Sigmoid colon (tissue), 4 donors: Measurements from ENCODE around the gene CCL7.

Experiments used
- EP300 ChIP-seq, 4 donors: sonication (generic); formaldehyde crosslinking; IDR thresholded peaks; one replicate each; pipeline ENCODE4 v1.6.1; 2017; ENCODE audit warnings: antibody characterized with exemption in 4 of 4
- POLR2A ChIP-seq, 2 donors: fragments of 450-650 bp; IDR thresholded peaks; one replicate each; pipeline ENCODE4 v1.6.1; 2016; ENCODE audit warnings: antibody characterized with exemption in 2 of 2, mild to moderate bottlenecking in 2 of 2, moderate library complexity in 2 of 2
- POLR2AphosphoS5 ChIP-seq, 4 donors: sonication (generic); formaldehyde crosslinking; IDR thresholded peaks; one replicate each; pipeline ENCODE4 v1.6.1; 2017; ENCODE audit warnings: antibody characterized with exemption in 4 of 4
- TF ChIP-seq, protein P1 (sequence below), 4 experiments: fragments of 450-650 bp in 3 of 4; fragments of 200-600 bp in 1 of 4; IDR thresholded peaks; one replicate each; pipeline ENCODE4 v1.5.1; 2016 to 2019; ENCODE audit warnings: antibody characterized with exemption in 4 of 4, mild to moderate bottlenecking in 3 of 4, moderate library complexity in 2 of 4

DNA sequence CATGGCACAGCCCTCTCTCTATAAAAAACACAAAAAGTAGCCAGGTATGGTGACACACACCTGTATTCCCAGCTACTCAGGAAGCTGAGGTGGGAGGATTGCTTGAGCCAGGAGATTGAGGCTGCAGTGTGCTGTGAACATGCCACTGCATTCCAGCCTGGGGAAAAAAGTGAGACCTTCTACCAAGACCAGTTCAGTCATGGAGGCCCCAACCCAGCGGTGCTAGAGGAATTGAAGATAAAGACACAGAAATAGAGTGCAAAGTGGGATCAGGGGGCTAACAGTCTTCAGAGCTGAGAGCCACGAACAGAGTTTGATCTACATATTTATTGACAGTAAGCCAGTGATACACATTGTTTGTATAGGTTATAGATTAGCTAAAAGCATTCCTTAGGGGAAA, 33.6 kb downstream of the CCL7 start:
- TF ChIP-seq, protein P1, sequence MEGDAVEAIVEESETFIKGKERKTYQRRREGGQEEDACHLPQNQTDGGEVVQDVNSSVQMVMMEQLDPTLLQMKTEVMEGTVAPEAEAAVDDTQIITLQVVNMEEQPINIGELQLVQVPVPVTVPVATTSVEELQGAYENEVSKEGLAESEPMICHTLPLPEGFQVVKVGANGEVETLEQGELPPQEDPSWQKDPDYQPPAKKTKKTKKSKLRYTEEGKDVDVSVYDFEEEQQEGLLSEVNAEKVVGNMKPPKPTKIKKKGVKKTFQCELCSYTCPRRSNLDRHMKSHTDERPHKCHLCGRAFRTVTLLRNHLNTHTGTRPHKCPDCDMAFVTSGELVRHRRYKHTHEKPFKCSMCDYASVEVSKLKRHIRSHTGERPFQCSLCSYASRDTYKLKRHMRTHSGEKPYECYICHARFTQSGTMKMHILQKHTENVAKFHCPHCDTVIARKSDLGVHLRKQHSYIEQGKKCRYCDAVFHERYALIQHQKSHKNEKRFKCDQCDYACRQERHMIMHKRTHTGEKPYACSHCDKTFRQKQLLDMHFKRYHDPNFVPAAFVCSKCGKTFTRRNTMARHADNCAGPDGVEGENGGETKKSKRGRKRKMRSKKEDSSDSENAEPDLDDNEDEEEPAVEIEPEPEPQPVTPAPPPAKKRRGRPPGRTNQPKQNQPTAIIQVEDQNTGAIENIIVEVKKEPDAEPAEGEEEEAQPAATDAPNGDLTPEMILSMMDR (IDR thresholded peaks at IDR 0.05): no peak
- TF ChIP-seq POLR2A (IDR thresholded peaks at IDR 0.05) (no peak), EP300 (IDR thresholded peaks at IDR 0.05) (no peak), POLR2AphosphoS5 (IDR thresholded peaks at IDR 0.05) (no peak)
